Astrocyte (in vitro differentiated cells and primary cell): ENCODE data around the gene WDR37.

Experiments
- CTCF ChIP-seq: IDR thresholded peaks from 2 replicates; pipeline ENCODE4 v1.5.1; 2011; ENCODE audit warnings: low read depth, mild to moderate bottlenecking, inconsistent platforms, low read length, moderate library complexity; ENCODE audit not compliant: insufficient read depth
- EZH2 ChIP-seq: IDR thresholded peaks from 2 replicates; pipeline ENCODE4 v1.6.1; 2012; ENCODE audit warnings: mild to moderate bottlenecking, low read length, inconsistent platforms; ENCODE audit not compliant: insufficient read depth

- TF ChIP-seq CTCF, result no peak
- no peak for TF ChIP-seq EZH2
Measured at GRCh38 chr10:1170867-1171180, 114.6 kb downstream of the WDR37 start.
